ENCODE measurements around the gene PATJ.
"Not testable (repeated sequence)": the region's sequence is repeated elsewhere in the genome, so short reads cannot be mapped to it uniquely, and the experiment has no call there.

Gene PATJ

DNA sequence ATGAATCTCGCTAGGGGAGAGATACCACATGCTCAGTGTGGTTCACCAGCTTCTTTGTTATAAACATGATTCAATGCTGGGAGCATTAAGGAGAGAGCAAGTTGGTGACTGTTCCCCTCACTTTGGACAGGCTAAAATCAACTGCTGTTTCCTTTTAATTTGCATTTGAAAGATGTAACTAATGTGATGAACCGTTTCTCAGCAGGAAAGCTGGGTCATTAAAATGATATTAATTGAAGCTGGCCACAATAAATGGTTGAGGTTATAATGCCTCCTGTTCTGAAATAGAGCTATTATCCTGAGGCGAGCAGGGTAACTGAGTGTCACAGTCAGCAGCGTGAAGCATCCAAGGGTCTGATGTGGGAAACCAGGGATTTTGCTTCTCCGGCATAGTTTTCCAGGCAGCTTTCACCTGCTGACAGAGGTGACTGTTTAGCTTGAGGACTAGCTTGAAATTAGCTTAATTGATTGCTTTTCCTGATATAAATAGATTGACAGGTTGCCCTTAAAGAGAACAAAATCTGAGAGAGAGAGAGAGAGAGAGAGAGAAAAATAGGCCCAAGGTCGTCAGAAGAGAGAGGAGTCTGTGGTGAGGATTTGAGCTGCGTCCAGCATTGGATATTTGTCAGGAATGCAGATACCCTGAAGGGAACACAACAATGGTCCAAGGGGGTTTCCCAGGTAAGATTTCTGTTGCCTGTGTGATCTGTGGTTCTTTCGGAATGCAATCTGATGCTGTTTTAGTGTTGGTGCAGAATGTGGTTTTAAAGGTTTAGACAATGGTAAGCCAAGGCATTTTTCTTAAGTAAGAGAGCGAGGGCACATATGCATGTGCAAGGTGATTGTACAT is 209.7 kb downstream of the PATJ start:
- DNase-seq = no peak

DNA sequence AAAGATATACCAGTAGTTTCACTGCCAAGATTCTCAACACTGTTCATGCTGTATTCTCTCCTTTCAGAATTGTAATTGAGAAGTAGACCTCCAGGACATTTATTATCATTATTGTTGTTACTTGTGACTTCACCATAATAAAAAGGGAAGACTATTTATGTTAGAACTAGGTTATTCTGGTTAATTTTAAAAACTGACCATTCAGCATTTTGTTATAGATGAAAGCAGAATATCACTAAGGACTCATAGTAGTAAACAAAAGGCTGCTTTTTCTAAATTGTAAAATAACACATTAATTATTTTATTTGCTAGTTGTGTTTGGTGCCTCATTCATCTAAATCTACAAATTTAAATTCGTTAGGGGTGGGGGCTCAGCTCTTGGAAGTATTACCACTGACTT is 210.4 kb downstream of the PATJ start:
- no peak for DNase-seq

DNA sequence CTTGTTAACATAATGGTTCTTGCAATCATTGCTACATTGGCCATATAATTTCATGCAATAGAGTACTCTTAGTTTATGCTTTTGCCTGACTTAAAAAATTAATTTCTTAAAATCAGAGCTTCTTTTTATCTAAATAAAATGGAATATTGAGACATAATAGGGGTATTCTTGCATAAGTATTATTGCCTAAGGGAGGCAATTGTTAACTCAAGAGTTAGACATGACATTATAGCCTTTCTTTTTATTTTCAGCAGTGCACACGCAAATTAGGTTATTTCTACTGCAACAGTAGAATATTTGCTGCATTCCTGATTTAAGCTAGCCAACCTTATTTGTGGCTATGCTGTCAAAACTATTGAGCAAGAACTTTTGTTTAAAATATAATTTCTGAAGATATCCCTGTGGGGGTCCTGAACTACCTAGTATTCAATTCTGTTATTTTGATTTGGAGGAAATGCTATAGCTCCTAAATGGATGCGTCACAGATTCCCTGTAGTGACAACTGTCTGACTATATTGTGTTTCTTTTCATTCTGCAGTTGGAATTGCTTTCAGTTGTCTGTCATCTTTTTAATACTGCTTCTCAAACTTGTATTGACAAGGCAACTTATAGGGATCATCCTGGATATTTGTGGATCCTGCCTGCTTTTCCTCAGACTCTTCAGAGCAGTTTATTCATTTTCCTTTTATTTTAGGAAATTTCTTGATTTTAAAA is 211.0 kb downstream of the PATJ start:
- DNase-seq = no peak

DNA sequence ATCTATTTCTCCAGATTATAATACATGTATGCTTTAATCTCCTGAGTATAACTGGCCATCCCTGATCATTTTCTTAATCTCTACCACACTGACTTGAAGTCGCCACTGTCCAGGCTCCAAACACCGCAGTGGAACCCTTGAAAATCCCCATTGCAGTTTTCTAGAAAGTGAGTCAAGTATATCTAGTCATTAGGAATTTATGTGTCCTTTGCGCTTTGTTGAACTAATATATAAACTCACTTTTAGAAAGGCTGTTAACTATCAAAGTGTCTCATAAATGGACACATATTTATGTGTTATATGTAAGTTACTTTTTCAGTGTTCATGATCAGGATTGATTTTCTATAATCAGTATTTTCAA is 211.5 kb downstream of the PATJ start:
- DNase-seq = no peak

DNA sequence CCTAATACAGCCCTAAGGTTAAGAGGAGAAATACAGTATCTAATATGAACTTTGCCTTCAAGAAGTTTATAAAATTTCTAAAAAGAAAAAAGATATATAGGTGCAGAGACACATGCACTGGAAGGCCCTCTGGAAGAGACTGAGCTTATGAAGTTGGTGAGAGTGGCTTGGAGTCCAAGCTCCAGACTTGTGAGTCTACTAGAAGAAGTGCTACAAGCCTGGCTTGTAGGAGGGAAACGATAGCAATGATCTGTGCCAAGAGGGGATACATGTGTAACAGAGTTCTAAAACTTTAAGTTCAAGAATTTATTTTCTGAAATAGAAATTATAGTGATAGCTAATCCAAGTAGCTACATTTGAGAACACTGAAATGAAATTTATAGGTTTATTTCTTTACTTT is 213.0 kb downstream of the PATJ start:
- no peak for DNase-seq

DNA sequence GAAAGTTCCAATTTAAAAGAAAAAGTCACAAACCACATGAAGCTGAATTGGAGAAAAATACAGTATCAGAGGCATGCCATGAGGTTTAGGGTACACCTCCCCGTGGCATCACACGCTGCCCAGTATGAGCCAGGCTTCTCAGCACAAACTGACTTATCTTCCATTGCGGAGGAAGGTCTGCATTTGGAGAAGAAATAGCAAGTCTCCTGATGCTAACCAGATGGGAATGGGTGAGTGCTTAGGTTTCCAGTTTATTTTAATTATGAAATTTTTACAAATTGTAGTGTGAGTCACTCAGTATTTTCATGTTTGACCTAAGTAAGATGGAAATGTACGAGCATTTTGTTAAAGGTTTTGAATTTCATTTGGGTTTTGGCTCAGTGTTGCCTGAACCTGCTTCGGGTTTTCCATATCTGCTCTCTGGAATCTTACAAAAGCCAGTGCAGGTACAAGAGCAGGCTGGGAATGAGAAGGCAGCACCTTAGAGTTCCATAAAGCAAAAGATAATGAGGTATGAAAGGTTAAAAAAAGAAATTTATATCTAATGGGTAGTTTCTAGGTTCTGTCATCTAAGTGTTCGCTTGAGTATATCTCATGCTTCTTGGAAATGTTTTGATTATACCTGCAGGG is 213.9 kb downstream of the PATJ start:
- no peak for DNase-seq

DNA sequence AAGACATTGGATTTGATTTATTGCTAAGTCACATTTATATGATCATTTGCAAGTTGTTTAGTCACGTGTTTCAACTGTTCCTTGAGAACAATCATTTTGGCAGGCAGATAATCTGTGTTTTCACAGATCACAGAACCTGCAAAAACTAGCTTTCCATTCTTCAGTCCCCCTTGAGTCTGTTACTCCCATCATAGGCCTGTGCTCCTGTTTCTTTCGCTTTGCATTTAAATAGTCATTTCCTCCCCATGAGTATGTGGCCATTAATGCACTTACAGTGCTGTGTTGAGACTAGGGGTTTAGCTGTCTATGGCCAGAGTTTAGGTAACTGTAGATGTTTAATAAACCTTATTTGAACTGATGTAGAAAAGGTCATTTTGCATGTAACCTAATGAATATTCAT is 214.5 kb downstream of the PATJ start:
- no peak for DNase-seq

DNA sequence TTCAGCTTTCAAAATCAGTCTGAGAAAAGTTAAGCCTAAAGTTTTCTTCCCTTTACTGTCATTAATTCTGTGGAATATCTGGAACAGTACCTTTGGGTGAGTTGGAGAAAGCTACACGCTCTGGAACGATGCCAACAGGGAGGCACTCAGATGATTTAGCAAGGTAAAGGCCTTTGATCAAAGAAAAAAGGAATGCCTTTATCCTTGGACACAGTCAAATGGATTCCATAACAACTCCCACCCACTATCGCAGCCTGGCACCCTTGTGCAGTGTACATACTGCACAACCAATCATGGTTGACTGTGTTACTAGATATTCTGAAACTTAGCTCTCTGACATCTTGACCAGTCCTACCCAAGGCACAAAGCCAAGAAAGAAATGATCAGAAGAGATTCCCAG is 218.7 kb downstream of the PATJ start:
- no peak for DNase-seq

DNA sequence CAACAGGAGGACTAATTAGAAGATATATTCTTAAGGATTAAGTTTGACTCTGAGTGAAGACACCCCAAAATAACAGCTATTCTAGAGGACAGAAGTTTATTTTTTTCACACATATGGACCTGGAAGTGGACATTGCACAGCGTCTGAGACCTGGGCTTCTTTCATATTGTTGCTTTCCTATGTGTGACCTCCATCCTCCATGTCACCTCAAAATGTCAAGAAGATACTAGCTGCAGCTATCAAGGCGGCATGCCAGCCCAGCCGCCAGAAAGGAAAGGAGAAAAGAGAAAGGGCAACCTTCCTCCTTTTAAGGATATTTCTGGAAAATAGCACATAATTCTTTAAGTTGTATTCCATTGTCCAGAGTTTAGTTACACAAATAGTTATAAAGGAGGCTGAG is 220.4 kb downstream of the PATJ start:
- DNase-seq = no peak

DNA sequence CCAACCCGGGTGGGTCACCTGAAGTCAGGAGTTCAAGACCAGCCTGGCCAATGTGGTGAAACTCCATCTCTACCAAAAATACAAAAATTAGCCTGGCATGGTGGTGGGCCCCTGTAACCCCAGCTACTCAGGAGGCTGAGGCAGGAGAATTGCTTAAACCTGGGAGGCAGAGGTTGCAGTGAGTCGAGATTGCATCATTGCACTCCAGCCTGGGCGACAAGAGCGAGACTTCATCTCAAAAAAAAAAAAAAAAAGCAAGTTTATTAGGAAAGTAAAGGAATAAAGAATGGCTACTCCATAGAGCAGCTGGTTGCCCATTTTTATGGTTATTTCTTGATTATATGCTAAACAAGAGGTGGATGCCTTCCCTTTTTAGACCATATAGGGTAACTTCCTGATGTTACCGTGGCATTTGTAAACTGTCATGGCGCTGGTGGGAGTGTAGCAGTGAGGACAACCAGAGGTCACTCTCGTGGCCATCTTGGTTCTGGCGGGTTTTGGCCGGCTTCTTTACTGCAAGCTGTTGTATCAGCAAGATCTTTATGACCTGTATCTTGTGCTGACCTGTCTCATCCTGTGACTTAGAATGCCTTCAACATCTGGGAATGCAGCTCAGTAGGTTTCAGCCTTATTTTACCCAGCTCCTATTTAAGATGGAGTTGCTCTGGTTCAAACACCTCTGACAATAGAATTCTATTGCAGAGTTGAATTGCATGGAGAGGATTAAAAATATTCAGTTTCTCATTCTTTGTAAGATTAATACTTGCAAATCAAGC is 224.4 kb downstream of the PATJ start:
- not testable (repeated sequence) for DNase-seq

DNA sequence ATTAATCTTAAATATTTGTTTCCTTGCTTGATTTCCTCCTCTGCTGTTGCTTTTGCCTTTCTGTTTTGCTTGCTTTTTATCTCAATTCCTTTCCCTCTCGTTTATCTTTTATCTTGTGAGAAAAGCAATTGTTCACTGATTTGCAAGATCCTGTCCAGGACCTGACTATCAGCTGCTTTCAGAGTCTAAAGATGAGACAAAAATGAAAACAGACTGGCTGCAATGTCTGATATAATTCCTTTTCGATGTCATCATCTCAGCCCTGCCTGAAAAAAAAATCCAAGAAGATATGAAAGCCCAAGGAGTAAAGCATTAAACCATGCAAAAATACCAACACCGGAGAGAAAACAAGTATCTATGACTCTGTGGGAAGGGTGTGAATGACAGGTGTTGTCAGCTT is 225.5 kb downstream of the PATJ start:
- no peak for DNase-seq

DNA sequence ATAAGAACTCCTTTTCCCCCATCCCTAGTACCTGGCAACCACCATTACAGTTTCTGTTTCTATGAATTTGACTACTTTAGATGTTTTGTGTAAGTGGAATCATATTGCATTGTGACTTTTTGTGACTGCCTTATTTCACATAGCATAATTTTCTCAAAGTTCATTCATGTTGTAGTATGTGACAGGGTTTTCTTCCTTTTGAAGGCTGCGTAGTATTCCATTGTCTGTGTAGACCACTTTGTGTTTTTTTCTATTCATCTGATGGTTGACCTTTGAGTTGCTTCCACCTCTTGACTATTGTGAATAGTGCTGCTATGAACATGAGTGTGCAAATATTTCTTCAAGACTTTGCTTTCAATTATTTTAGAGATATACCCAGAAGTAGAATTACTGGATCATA is 226.6 kb downstream of the PATJ start:
- DNase-seq = no peak

DNA sequence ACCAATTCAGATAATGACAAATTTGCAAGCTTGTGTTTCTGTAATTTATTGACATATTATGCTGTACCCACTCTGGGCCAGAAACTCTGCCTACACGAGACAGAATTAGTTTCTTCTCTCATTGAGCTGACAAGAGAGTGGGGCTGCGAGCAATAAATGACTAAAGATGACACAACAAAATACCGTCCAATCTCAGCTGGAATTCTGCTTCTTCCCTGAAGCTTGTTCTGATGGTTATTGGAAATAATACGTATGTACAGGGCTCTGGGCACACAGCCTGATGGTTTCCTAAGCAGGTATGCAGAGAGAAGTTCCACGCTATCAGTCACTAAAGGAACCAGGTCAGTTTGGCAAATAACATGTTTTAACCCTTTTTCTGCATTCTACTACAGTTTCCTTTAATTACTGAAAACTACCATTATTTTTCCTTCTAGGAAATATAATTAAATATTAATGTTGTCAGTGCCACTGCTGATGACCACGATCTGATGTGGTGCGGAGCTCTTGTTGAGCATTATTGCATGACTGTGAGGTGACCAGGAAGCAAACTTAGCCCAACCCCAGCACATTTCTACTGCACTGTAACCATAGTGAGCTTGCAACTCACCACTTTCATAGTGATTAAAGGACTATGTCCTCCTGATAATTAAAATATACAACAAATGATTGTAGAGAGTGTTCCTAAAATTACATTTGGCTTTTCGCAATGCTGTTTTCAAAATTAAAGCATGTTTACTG is 231.0 kb downstream of the PATJ start:
- DNase-seq = no peak

DNA sequence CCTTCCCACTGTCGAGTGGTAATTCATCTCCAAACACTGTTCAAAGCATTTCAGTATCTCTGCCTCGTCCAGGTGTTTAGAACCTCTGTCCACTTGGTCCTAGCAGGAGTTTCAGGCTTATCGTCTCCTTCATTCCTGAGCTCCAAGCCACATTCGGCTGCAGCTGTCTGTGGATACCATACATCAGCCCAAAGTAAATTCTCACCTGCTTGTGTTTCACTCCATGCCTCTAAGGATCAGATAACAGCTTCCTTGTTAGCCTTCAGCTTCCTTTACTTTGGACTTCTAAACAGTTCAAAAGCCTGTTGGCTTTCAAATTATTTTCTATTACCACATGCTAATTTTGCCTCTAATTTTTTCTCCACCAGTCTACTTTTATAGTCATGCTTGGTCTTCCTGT is 233.4 kb downstream of the PATJ start:
- DNase-seq = no peak

DNA sequence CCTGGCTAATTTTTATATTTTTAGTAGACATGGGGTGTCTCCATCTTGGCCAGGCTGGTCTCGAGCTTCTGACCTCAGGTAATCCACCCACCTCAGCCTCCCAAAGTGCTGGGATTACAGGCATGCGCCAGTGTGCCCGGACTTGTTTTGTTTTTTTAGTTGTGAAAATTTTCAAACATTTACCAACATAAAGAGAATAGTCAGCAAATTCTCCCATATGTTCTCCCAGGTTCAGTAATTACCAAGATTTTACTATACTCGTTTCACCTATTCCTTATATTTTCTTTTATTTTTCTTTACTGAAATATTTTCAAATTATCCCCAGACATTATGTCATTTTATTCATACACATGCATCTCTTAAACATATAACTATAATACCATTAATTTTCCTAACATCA is 234.3 kb downstream of the PATJ start:
- no peak for DNase-seq

DNA sequence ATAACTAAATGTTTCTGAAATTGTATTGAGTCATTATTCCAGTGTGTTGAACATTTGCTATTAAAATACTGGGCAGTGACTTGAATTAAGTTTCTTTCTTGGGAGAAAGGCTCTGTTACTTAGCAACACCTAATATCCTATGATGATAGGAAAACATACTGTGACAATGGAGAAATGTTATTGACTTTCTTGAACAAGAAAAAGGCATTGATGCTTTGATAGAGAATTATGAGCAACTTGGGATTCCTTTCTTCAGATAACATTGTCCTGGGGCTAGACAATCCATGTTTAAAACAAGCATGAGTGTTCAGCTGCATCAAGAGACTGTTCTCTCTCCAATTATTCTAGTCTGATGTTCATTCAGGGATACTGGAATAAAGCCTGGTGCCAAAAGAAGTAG is 236.5 kb downstream of the PATJ start:
- no peak for DNase-seq

DNA sequence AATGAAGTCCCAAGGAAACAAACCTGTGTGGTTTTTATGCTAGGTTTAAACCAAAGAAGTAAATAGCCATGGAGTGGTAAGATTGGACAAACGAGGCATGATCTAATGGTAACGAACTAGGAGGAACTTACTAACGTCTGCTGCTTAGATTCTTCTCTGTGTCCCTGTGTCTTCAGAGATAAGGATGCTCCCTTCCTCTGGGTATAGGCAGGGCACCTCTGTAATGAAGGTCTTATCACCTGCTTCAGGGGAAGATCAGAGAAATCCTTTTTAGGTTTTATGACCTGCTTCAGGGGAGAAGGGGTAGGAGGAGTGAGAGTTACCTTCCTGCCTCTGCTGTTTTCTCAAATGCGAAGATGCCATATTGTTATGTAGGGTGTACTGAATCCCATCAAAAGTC is 237.4 kb downstream of the PATJ start:
- no peak for DNase-seq

DNA sequence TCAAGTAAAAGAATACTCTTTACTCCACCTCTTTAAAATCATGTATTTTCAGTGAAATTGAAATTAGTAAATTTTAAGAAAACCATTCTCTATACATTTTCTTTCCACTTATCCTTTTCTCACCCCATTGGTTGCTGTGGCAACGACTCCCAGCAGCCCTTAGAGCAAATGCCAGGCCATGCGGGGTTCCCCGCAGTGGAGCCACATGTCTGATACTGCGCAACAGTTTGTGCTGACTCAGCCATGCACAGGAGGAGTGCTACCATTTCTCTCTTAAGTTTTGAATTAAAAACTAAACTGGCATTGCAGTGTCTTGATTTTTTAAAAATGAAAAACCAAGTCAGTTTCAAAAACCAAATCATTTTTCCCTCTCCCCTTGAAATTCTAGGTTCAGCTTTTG is 238.3 kb downstream of the PATJ start:
- DNase-seq = no peak

DNA sequence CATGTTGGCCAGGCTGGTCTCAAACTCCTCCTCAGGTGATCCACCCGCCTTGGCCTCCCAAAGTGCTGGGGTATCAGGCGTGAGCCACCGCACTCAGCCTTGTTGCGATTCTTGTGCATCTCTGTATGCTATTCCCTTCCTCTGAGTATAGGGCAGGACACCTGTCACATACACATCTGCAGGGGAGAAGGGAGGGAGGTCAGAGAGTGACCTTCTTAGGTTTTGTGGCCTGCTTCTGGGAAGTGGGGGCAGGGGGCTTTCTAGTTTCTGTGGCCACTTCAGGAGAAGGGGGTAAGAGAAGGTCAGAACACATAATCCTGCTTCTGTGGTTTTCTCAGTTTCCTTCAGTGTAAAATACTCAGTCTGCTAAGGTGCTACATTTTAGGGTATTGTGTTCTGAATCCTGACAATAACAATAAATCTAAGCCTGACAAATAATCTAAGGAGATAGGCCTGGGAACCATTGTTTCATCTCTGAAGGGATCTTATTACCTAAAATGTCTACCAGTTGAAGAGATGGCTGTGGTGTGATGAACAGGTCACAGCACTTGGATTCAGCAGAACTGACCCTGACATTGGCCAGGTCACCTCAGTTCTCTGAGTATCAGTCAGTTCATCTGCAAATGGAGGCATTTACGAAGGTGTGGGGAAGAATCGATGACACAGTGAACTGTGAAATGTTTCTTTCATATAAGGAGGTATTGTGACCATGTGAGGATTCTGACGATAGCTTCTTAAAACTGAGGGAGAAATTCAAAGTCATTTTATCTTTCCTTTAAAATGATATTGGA is 239.8 kb downstream of the PATJ start:
- no peak for DNase-seq

DNA sequence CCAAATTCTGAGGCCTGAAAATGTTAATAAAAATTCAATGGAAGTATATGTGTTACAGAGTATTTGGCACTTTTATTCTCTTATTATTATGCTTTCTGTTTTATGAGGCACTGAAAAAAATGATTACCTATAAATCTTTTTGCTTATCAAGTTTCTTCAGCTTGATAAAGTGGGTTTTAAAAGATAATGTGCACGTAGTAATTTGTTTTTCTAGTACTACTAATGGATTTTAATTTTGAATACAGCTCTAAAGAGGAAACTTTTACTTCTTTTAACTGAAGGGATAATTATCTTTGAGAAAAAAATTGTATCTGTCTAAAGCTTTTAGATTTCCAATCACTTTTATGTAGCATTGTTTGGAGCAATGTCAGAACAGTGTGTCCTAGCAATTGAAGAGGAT is 241.0 kb downstream of the PATJ start:
- DNase-seq = no peak

DNA sequence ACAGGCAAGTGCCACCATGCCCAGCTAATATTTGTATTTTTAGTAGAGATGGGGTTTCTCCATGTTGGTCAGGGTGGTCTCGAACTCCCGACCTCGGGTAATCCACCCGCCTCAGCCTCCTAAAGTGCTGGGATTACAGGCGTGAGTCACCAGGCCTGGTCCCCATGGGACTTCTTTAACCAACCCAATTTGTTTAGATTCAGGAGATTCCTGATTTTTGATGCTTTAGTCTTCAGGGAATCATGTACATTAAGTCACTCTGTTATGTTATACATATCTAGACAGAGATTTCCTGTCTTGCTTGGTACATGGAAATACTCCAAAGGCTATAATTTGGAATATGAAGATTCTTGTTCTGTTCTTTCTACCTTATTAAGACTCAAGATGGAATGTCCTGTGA is 250.0 kb downstream of the PATJ start:
- no peak for DNase-seq

Measured in NCI-H1694 (cell line).